GM12878 (cell line): ENCODE data around the gene PRIMPOL. TPM values are rescaled to one million over a fixed set of nuclear protein-coding genes. Genes with fewer than 3 reads are reported as not detected.

ENCODE experiments used
- ATAC-seq: fragments of 200-7000 bp; cut with Tn5 transposase; 3 replicates; pipeline ENCODE4 v1.9.1; 2020; ENCODE audit warnings: mild to moderate bottlenecking, moderate library complexity
- BruUV-seq: library from RNA; stranded (reverse); fragments of 400-500 nt; replicated peaks from 2 replicates; lab custom pipeline; 2021; lab: Mats Ljungman, UMichigan
- CTCF ChIA-PET: fragments of 300-600 bp; sonication (Branson Sonifier 250); formaldehyde crosslinking; extraction: SDS; loops from one replicate; lab custom pipeline; 2021; ENCODE audit warnings: inconsistent platforms; lab: Yijun Ruan, JAX
- POLR2A ChIA-PET: fragments of 350-600 bp; formaldehyde crosslinking; extraction: SDS; loops from one replicate; lab custom pipeline; 2021; ENCODE audit warnings: inconsistent platforms; lab: Charles Lee
- RAD21 ChIA-PET: fragments of 300-600 bp; sonication (Branson Sonifier 250); formaldehyde crosslinking; loops from one replicate; lab custom pipeline; 2023; ENCODE audit warnings: antibody characterized with exemption; ENCODE audit not compliant: unreplicated experiment; lab: Charles Lee
- SMC1A ChIA-PET: fragments of 300-600 bp; sonication (Branson Sonifier 250); formaldehyde crosslinking; loops from one replicate; lab custom pipeline; 2023; ENCODE audit not compliant: unreplicated experiment, uncharacterized antibody; lab: Charles Lee
- DNase-seq: peaks from one replicate; pipeline ENCODE4 v3.0.0-alpha.2; 2011; ENCODE audit warnings: low read depth, low spot score
- FAIRE-seq: peaks from 3 replicates; lab custom pipeline; 2011; peaks lifted over from hg19 to GRCh38; lab: Jason Lieb, UNC
- H2AFZ ChIP-seq: 2 replicates; pipeline ENCODE4 v1.6.0; 2011; ENCODE audit warnings: low read depth, low read length, control low read depth; ENCODE audit not compliant: control insufficient read depth
- H3K27ac ChIP-seq: 2 replicates; pipeline ENCODE4 v1.5.1; 2011; ENCODE audit warnings: control low read depth; ENCODE audit not compliant: control insufficient read depth, insufficient read depth
- H3K27me3 ChIP-seq, 2 experiments: replicated peaks in 1 of 2; 2 replicates each; pipeline versions ENCODE4 v1.6.0 to v1.6.1; 2011; ENCODE audit warnings: low read length in 1 of 2; ENCODE audit not compliant: control insufficient read depth in 2 of 2, insufficient read depth in 2 of 2
- H3K36me3 ChIP-seq, 2 experiments: 2 replicates each; pipeline ENCODE4 v1.5.1; 2011; ENCODE audit warnings: low read length in 1 of 2; ENCODE audit not compliant: control insufficient read depth in 2 of 2, insufficient read depth in 2 of 2
- H3K4me1 ChIP-seq: 2 replicates; pipeline ENCODE4 v1.6.1; 2011; ENCODE audit warnings: mild to moderate bottlenecking, low read length, moderate library complexity, mixed read lengths; ENCODE audit not compliant: control insufficient read depth, insufficient read depth
- H3K4me2 ChIP-seq: 2 replicates; pipeline ENCODE4 v1.6.0; 2011; ENCODE audit warnings: control low read depth; ENCODE audit not compliant: control insufficient read depth, insufficient read depth
- H3K4me3 ChIP-seq: fragments of 200-600 bp; sonication (generic); 2 replicates; pipeline ENCODE4 v1.5.1; 2016
- H3K79me2 ChIP-seq: 2 replicates; pipeline ENCODE4 v1.6.0; 2011; ENCODE audit warnings: low read length; ENCODE audit not compliant: control insufficient read depth, insufficient read depth
- H3K9ac ChIP-seq: 2 replicates; pipeline ENCODE4 v1.8.0; 2011; ENCODE audit warnings: low read length, control low read depth, mixed read lengths; ENCODE audit not compliant: control insufficient read depth, insufficient read depth
- H3K9me3 ChIP-seq: replicated peaks from 3 replicates; pipeline ENCODE4 v1.5.1; 2011; ENCODE audit warnings: mild to moderate bottlenecking, low read length; ENCODE audit not compliant: control insufficient read depth, insufficient read depth
- H4K20me1 ChIP-seq: 2 replicates; pipeline ENCODE4 v1.6.0; 2011; ENCODE audit not compliant: control insufficient read depth, insufficient read depth
- BCL11A ChIP-seq: IDR thresholded peaks from 2 replicates; pipeline ENCODE4 v1.6.1; 2011; ENCODE audit warnings: low read depth, low read length
- E2F4 ChIP-seq: IDR thresholded peaks from 2 replicates; pipeline ENCODE4 v1.6.1; 2012; ENCODE audit warnings: low read depth, low read length, improper control_type of control experiment
- FOS ChIP-seq: IDR thresholded peaks from 3 replicates; pipeline ENCODE4 v1.6.1; 2011; ENCODE audit warnings: borderline replicate concordance; ENCODE audit not compliant: insufficient read length; ENCODE audit errors: extremely low read depth
- NKRF ChIP-seq: fragments of 450-650 bp; conservative IDR thresholded peaks from 2 replicates; pipeline ENCODE4 v1.6.1; 2017; ENCODE audit warnings: mild to moderate bottlenecking, moderate library complexity
- TBL1XR1 ChIP-seq: IDR thresholded peaks from 2 replicates; pipeline ENCODE4 v1.6.1; 2012; ENCODE audit warnings: low read depth, low read length, improper control_type of control experiment
- ZNF687 ChIP-seq: fragments of 450-650 bp; IDR thresholded peaks from 2 replicates; pipeline ENCODE4 v1.6.1; 2017; ENCODE audit warnings: mild to moderate bottlenecking, moderate library complexity
- ZSCAN29 ChIP-seq: fragments of 450-650 bp; IDR thresholded peaks from 2 replicates; pipeline ENCODE4 v1.6.1; 2017; ENCODE audit warnings: mild to moderate bottlenecking, moderate library complexity
- WGBS: methylation state at CpG from one replicate; pipeline ENCODE4 v1.1.6; 2016; ENCODE audit warnings: low lambda C conversion rate; ENCODE audit not compliant: insufficient replicate concordance, insufficient coverage; ENCODE audit errors: missing lambda C conversion rate; 5-methylcytosine and 5-hydroxymethylcytosine counted together
- in situ Hi-C: fragments of 300-500 bp; cut with MboI; formaldehyde crosslinking; loops from 9 replicates; pipeline ENCODE4 v1.14.3; 2018; ENCODE audit warnings: mixed read lengths
- intact Hi-C: fragments of 100-400 bp; cut with micrococcal nuclease; formaldehyde crosslinking; loops from one replicate; pipeline ENCODE4 v1.14.2; 2022; ENCODE audit not compliant: unreplicated experiment
- polyA plus RNA-seq, 11 experiments: library from polyadenylated mRNA; depleted of rRNA in 4 of 11; unstranded in 6 of 11; stranded (reverse) in 5 of 11; fragments of >200 nt; fragmentation: Nextera tagmentation in 4 of 11; fragmentation: Illumina TruSeq in 1 of 11; extraction: Ambion mirVana in 4 of 11; extraction: Trizol in 1 of 11; gene quantifications; 1 replicate in 1 of 11; 2 replicates in 10 of 11; pipeline versions ENCODE4 v1.2.1 to v1.2.3, GENCODE V29; 2011 to 2016; ENCODE audit warnings: inconsistent platforms in 2 of 11, missing spikeins in 2 of 11, low read depth in 1 of 11
- total RNA-seq, 4 experiments: library from RNA; depleted of rRNA in 3 of 4; stranded (reverse); fragments of >200 nt in 3 of 4; fragmentation: Illumina TruSeq in 1 of 4; extraction: Trizol in 1 of 4; gene quantifications; 2 replicates each; pipeline versions ENCODE4 v1.2.1 to v1.2.3, GENCODE V29; 2013 to 2021
- TF ChIP-seq, protein P1 (sequence below): IDR thresholded peaks from 2 replicates; pipeline ENCODE4 v1.6.1; 2011; ENCODE audit warnings: mild to moderate bottlenecking, low read depth, low read length, moderate library complexity; ENCODE audit not compliant: insufficient replicate concordance

The PRIMPOL gene
- total and polyA plus RNA-seq, 10 of the 15 experiments (the other 5 are each of a cell fraction or from before 2014, with no cell fraction given), result 10.6 to 23.7 (median 14.0) TPM

DNA sequence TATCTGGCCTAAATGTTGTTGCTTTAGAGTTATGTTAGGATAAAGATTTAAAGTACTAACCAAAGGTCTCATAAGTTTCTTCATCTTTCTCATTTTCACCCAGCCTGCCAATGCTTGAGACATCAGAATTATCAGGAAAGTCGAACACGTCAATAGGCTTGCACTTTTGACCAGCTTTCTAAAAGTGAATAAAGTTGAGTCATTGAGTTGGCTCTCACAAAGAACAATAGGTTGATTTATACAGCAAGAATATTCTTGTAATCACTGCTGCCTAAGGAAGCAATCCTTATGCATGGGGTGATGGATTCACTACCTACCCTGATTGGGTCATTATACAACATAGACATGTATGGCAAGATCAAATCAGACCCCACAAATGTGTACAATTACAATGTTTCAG lies 79.3 kb downstream of the PRIMPOL start:
- DNase-seq, result no peak
- FAIRE-seq, result no peak
- TF ChIP-seq ZSCAN29 (no peak), TBL1XR1 (no peak), NKRF (no peak), FOS (no peak), BCL11A (no peak), E2F4 (no peak), ZNF687 (no peak)
- TF ChIP-seq, protein P1, sequence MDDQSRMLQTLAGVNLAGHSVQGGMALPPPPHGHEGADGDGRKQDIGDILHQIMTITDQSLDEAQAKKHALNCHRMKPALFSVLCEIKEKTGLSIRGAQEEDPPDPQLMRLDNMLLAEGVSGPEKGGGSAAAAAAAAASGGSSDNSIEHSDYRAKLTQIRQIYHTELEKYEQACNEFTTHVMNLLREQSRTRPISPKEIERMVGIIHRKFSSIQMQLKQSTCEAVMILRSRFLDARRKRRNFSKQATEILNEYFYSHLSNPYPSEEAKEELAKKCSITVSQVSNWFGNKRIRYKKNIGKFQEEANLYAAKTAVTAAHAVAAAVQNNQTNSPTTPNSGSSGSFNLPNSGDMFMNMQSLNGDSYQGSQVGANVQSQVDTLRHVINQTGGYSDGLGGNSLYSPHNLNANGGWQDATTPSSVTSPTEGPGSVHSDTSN, result no peak
- H3K36me3 ChIP-seq, result peaks cover 3 to 20% of the 10 kb centered on the region in 2 experiments
- no peaks in the 10 kb centered on the region; the same call in 1 of the 3 replicates for H3K9me3 ChIP-seq
- no peaks in the 10 kb centered on the region for H3K27me3 ChIP-seq
- ATAC-seq, result no peak
- no TSS peak for BruUV-seq
- ChIA-PET POLR2A (no interaction called here), SMC1A (no interaction called here), CTCF (interaction anchor here (2.0 kb wide), 1 partner anchor 465 kb away, joined by 5 read pairs; no protein-coding TSS in a partner anchor), RAD21 (interaction anchor here (1.7 kb wide), 1 partner anchor 80 kb away, joined by 5 read pairs; the partner anchor contains the start of gene CASP3)
- no peak overlapping the region for H3K9ac ChIP-seq
- H4K20me1 ChIP-seq, result no peaks in the 10 kb centered on the region
- H3K27ac ChIP-seq, result no peak overlapping the region
- peaks cover 5% of the 10 kb centered on the region; the same call in 1 of the 2 replicates for H3K4me1 ChIP-seq
- in situ Hi-C loops (no loop called here), intact Hi-C loops (no loop called here)
- H3K4me2 ChIP-seq, result no peak overlapping the region
- WGBS, result 68% methylated on average over 2 of the region's 2 CpGs
- no peak overlapping the region for H2AFZ ChIP-seq
- H3K79me2 ChIP-seq, result peaks cover 51% of the 10 kb centered on the region
- H3K4me3 ChIP-seq, result no peak overlapping the region
